H1 (cell line): Measurements from ENCODE around the gene ADARB2. TPM values are rescaled to one million over a fixed set of nuclear protein-coding genes. Genes with fewer than 3 reads are reported as not detected.

Experiments used
- CHD7 ChIP-seq: fragments of 300-600 bp; sonication (generic); IDR thresholded peaks from 2 replicates; pipeline ENCODE4 v1.7.1; 2012; ENCODE audit warnings: low read length, moderate library complexity, mild to moderate bottlenecking, inconsistent platforms; ENCODE audit not compliant: insufficient replicate concordance
- EP300 ChIP-seq, 2 experiments: IDR thresholded peaks; 1 replicate in 1 of 2; 2 replicates in 1 of 2; pipeline ENCODE4 v1.6.1; 2011 to 2012; ENCODE audit warnings: low read depth in 2 of 2, low read length in 2 of 2, mild to moderate bottlenecking in 2 of 2, borderline replicate concordance in 1 of 2, inconsistent platforms in 1 of 2, moderate library complexity in 1 of 2
- JUN ChIP-seq: IDR thresholded peaks from 2 replicates; pipeline ENCODE4 v1.6.1; 2011; ENCODE audit warnings: low read depth, mild to moderate bottlenecking, improper control_type of control experiment, low read length
- NANOG ChIP-seq: IDR thresholded peaks from 2 replicates; pipeline ENCODE4 v1.6.1; 2011; ENCODE audit warnings: low read length, low read depth, mild to moderate bottlenecking, inconsistent platforms; ENCODE audit not compliant: insufficient read depth, poor library complexity, severe bottlenecking
- polyA plus RNA-seq, 7 experiments: library from polyadenylated mRNA; depleted of rRNA in 3 of 7; stranded (reverse) in 5 of 7; unstranded in 2 of 7; fragments of >200 nt in 5 of 7; fragments of 200-250 nt in 2 of 7; gene quantifications; 1 replicate in 5 of 7; 2 replicates in 1 of 7; 4 replicates in 1 of 7; pipeline versions ENCODE4 v1.2.1 to v1.2.3, GENCODE V29; 2011 to 2013; ENCODE audit warnings: missing spikeins in 2 of 7, mixed read lengths in 2 of 7
- total RNA-seq: library from RNA; stranded (reverse); fragmentation: NEBNext Ultra II Directional; extraction: Animal tissue kit (Norgen Biotek cat#: 25700); gene quantifications from 2 replicates; pipeline ENCODE4 v1.2.1, GENCODE V29; 2021

The ADARB2 gene
- total and polyA plus RNA-seq, 2 of the 8 experiments (the other 6 are each of a cell fraction or from before 2014, with no cell fraction given): 2.2 to 2.8 TPM

- no peak for TF ChIP-seq NANOG
- no peak for TF ChIP-seq EP300 (IDR thresholded peaks at IDR 0.05; ENCODE audit: borderline replicate concordance in 1 of 2, low read depth in 2 of 2, low read length in 2 of 2)
- TF ChIP-seq JUN: no peak
- no peak for TF ChIP-seq CHD7
Measured at GRCh38 chr10:1778375-1778969, 41.1 kb upstream of the ADARB2 start (continued).
